ENCODE data around the gene IVNS1ABP. TPM values are rescaled to one million over a fixed set of nuclear protein-coding genes. Genes with fewer than 3 reads are reported as not detected.

Gene IVNS1ABP
- total RNA-seq, 3 donors from 2014 or later: 51.0 to 92.9 (median 91.1) TPM

GRCh38 chr1:185279571-185279970 is 37.5 kb downstream of the IVNS1ABP start:
- H3K27ac ChIP-seq: no peak overlapping the region
- no peak overlapping the region for H3K4me3 ChIP-seq
- no peaks in the 10 kb centered on the region for H3K27me3 ChIP-seq
- DNase-seq (ENCODE audit: low spot score in 2 of 2): no peak
- H3K36me3 ChIP-seq: no peaks in the 10 kb centered on the region
- intact Hi-C loops (cut with DNase I; ENCODE audit: low total_unique reads): no loop called here
- no peaks in the 10 kb centered on the region for H3K9me3 ChIP-seq
- TF ChIP-seq POLR2AphosphoS5 (IDR thresholded peaks at IDR 0.05) (no peak), POLR2A (IDR thresholded peaks at IDR 0.05) (no peak)
- TF ChIP-seq, protein P1, sequence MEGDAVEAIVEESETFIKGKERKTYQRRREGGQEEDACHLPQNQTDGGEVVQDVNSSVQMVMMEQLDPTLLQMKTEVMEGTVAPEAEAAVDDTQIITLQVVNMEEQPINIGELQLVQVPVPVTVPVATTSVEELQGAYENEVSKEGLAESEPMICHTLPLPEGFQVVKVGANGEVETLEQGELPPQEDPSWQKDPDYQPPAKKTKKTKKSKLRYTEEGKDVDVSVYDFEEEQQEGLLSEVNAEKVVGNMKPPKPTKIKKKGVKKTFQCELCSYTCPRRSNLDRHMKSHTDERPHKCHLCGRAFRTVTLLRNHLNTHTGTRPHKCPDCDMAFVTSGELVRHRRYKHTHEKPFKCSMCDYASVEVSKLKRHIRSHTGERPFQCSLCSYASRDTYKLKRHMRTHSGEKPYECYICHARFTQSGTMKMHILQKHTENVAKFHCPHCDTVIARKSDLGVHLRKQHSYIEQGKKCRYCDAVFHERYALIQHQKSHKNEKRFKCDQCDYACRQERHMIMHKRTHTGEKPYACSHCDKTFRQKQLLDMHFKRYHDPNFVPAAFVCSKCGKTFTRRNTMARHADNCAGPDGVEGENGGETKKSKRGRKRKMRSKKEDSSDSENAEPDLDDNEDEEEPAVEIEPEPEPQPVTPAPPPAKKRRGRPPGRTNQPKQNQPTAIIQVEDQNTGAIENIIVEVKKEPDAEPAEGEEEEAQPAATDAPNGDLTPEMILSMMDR (IDR thresholded peaks at IDR 0.05): no peak
- no peaks in the 10 kb centered on the region for H3K4me1 ChIP-seq

- no peak for DNase-seq (ENCODE audit: low spot score in 2 of 2)
- intact Hi-C loops (cut with DNase I; ENCODE audit: low total_unique reads): no loop called here
- H3K36me3 ChIP-seq: no peaks in the 10 kb centered on the region
- no peak overlapping the region for H3K27ac ChIP-seq
- H3K4me1 ChIP-seq: no peaks in the 10 kb centered on the region
- no peak overlapping the region for H3K4me3 ChIP-seq
- no peaks in the 10 kb centered on the region for H3K9me3 ChIP-seq
- H3K27me3 ChIP-seq: no peaks in the 10 kb centered on the region
- TF ChIP-seq POLR2AphosphoS5 (IDR thresholded peaks at IDR 0.05) (no peak), POLR2A (IDR thresholded peaks at IDR 0.05) (no peak)
- TF ChIP-seq, protein P1 (IDR thresholded peaks at IDR 0.05): no peak
Measured at GRCh38 chr1:185271921-185272320, 45.1 kb downstream of the IVNS1ABP start.

- Histone ChIP-seq H3K4me3 (no peak overlapping the region), H3K36me3 (no peaks in the 10 kb centered on the region), H3K27me3 (no peaks in the 10 kb centered on the region), H3K4me1 (no peaks in the 10 kb centered on the region), H3K27ac (no peak overlapping the region), H3K9me3 (no peaks in the 10 kb centered on the region)
- no peak for DNase-seq (ENCODE audit: low spot score in 2 of 2)
- intact Hi-C loops (cut with DNase I; ENCODE audit: low total_unique reads): no loop called here
- TF ChIP-seq, protein P1 (IDR thresholded peaks at IDR 0.05): no peak
- no peak for TF ChIP-seq POLR2A (IDR thresholded peaks at IDR 0.05)
- no peak for TF ChIP-seq POLR2AphosphoS5 (IDR thresholded peaks at IDR 0.05)
Measured at GRCh38 chr1:185268352-185268751, 48.7 kb downstream of the IVNS1ABP start.

- no peak overlapping the region for H3K4me3 ChIP-seq
Measured at GRCh38 chr1:185267701-185268100, 49.3 kb downstream of the IVNS1ABP start.

DNA sequence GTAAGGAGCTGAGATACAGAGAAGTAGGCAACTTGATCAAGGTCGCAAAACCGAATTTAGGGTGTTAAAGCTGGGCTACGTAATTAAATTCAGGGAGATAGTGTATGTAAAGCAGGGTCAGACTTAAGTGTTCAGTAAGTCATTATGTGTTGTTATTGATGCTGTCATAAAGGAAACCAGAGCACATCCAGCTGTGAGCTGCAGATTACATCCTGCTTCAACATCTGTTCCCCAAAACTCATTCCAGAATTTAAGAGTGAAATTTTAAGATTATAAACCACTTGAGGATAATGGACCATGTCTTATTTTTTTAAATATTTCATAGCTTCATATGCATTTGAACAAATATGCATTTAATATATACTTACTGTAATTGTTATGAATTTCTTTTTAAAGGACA is 49.7 kb downstream of the IVNS1ABP start:
- intact Hi-C loops (cut with DNase I; ENCODE audit: low total_unique reads): no loop called here
- TF ChIP-seq, protein P1 (IDR thresholded peaks at IDR 0.05): no peak

More at GRCh38 chr1:185267701-185268100, 49.3 kb downstream of the IVNS1ABP start:
- Histone ChIP-seq H3K27ac (no peak overlapping the region), H3K36me3 (no peaks in the 10 kb centered on the region), H3K4me1 (no peaks in the 10 kb centered on the region), H3K27me3 (no peaks in the 10 kb centered on the region), H3K9me3 (no peaks in the 10 kb centered on the region)
- intact Hi-C loops (cut with DNase I; ENCODE audit: low total_unique reads): no loop called here
- no peak for DNase-seq (ENCODE audit: low spot score in 2 of 2)
- TF ChIP-seq POLR2AphosphoS5 (IDR thresholded peaks at IDR 0.05) (no peak), POLR2A (IDR thresholded peaks at IDR 0.05) (no peak)
- TF ChIP-seq, protein P1 (IDR thresholded peaks at IDR 0.05): no peak

More for the DNA sequence above, 49.7 kb downstream of the IVNS1ABP start:
- Histone ChIP-seq H3K4me3 (no peak overlapping the region), H3K27me3 (no peaks in the 10 kb centered on the region), H3K27ac (no peak overlapping the region), H3K4me1 (no peaks in the 10 kb centered on the region), H3K9me3 (no peaks in the 10 kb centered on the region), H3K36me3 (no peaks in the 10 kb centered on the region)
- DNase-seq (ENCODE audit: low spot score in 2 of 2): no peak
